GM18870 (cell line): ENCODE data around the gene NR4A1.
"Not testable (repeated sequence)": the region's sequence is repeated elsewhere in the genome, so short reads cannot be mapped to it uniquely, and the experiment has no call there.

Source experiments
- ATAC-seq: cut with Tn5 transposase; IDR thresholded peaks from one replicate; pipeline ENCODE4 v1.9.1; 2021; ENCODE audit warnings: moderate library complexity; ENCODE audit not compliant: unreplicated experiment

Gene NR4A1

DNA sequence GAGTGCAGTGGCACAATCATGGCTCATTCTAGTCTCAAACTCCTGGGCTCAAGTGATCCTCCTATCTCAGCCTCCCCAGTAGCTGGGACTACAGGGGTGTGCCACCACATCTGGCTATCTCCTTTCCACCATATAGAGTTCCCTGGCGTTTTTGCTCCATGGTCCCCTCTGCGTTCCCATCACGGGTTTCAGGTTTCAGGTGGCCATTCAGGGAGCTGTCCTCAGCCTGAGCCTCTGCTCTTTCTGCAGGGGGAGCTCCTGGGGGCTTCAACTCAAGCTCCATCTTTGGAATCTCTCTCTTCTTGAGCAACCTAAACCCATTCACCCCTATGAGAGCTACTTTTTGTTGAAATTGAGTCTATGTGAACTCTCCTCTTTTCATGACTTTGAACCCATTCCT, 39.8 kb downstream of the NR4A1 start:
- no peak for ATAC-seq

GRCh38 chr12:52091869-52092268, 40.6 kb downstream of the NR4A1 start:
- no peak for ATAC-seq

DNA sequence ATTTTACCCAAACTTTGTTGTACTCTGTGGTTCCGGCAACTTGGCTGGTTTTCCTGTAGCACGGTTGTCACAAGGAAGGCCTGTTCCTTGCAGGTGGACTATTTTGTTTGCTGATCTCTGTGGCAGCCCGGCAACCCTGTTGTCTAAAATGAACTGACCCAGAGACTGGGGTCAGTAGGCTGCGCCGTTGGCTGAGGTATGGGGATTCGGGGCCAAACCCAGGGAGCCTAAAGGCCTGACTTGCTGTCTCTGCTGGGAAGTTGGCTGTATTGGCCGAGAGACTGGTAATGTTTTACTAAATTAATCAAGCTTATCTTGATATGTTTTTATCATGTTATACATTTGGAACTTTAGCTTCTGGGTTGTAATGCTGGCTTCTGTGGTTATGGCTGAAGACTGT, 42.1 kb downstream of the NR4A1 start:
- ATAC-seq: no peak

DNA sequence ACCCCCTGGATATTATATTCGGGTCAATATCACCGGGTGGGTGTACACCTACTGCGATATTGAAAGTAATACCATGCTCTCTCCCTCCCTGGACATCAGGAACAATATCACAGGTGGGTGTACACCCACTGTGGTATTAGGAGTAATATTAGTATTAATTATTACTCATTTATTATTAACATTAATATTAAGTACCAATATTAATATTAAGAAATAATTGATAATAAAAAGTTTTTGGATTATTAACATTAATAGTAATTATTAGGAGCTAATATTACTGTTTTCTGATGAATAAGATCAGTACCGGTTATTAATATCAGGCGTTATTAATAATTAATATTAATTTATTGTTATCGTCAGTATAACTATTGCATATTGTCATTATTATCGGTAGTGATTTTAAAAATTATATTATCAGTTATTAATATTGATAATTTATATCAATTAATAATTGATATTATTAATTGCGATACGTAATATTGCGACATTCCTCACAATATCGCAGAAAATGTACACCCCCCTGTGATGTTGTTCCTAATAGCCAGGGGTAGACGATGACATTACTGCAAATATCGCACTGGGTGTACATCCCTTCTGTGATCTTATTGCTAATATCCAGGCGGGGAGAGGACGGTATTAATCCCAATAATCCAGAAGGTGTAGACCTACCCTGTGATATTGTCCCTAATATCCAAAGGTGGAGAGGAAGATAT, 45.2 kb downstream of the NR4A1 start:
- ATAC-seq: no peak

- ATAC-seq: no peak
Observed at GRCh38 chr12:52097045-52097666, 45.9 kb downstream of the NR4A1 start.

GRCh38 chr12:52104431-52105089, 53.3 kb downstream of the NR4A1 start:
- not testable (repeated sequence) for ATAC-seq
